GM18499 (cell line): ENCODE data around the gene IFITM2.
"Not testable (repeated sequence)": the region's sequence is repeated elsewhere in the genome, so short reads cannot be mapped to it uniquely, and the experiment has no call there.

ENCODE experiments used
- ATAC-seq: cut with Tn5 transposase; IDR thresholded peaks from one replicate; pipeline ENCODE4 v1.9.1; 2021; ENCODE audit warnings: moderate number of reproducible peaks; ENCODE audit not compliant: insufficient read depth, unreplicated experiment

The IFITM2 gene

GRCh38 chr11:280706-281485, 26.7 kb upstream of the IFITM2 start:
- no peak for ATAC-seq

GRCh38 chr11:281486-282161, 26.0 kb upstream of the IFITM2 start:
- ATAC-seq: no peak

GRCh38 chr11:282171-282570, 25.4 kb upstream of the IFITM2 start:
- ATAC-seq: no peak

- no peak for ATAC-seq
Observed at GRCh38 chr11:282630-283360, 24.8 kb upstream of the IFITM2 start.

GRCh38 chr11:283405-284104, 24.1 kb upstream of the IFITM2 start:
- no peak for ATAC-seq

GRCh38 chr11:284105-285020, 23.3 kb upstream of the IFITM2 start:
- ATAC-seq: no peak

GRCh38 chr11:285021-285893, 22.4 kb upstream of the IFITM2 start:
- no peak for ATAC-seq

GRCh38 chr11:285894-286220, 21.8 kb upstream of the IFITM2 start:
- no peak for ATAC-seq

- not testable (repeated sequence) for ATAC-seq
Observed at GRCh38 chr11:286977-287820, 20.4 kb upstream of the IFITM2 start.

GRCh38 chr11:287821-288477, 19.7 kb upstream of the IFITM2 start:
- ATAC-seq: no peak

GRCh38 chr11:288478-289397, 18.9 kb upstream of the IFITM2 start, which contains the start of gene PGGHG:
PGGHG (plus strand) TSS chr11:289126; CDS start chr11:289817, 691 bp downstream.
- no peak for ATAC-seq

GRCh38 chr11:289398-289711, 18.3 kb upstream of the IFITM2 start:
- ATAC-seq: no peak

- ATAC-seq: no peak
Observed at GRCh38 chr11:289712-290620, 17.6 kb upstream of the IFITM2 start.

- no peak for ATAC-seq
Observed at GRCh38 chr11:290621-291231, 16.9 kb upstream of the IFITM2 start.
